ENCODE data around the gene ADRB2. TPM values are rescaled to one million over a fixed set of nuclear protein-coding genes. Genes with fewer than 3 reads are reported as not detected.

The ADRB2 gene
- total and polyA plus RNA-seq, 12 donors: 1.8 to 7.8 (median 4.4) TPM

DNA sequence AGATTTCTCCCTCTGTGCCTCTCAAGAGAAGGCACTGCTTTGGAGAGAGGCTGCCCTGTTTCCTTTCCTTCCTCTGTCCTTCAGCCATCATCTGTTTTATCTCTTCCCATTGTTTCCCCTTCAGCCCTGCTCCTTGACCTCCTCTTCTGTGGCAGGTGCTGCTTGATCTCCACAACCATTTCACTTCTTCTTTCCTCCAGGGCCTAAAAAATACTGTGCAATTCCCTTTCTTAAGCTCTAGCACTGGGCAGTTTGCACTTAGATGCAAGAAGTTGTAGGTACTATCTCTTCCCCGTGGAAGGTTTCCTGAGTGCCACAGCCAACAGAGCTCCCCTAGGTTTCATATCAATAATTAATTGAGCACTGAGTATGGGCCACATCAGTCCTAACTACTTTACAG, 8.8 kb upstream of the ADRB2 start:
- no peaks in the 10 kb centered on the region for H3K27me3 ChIP-seq
- no peak for DNase-seq
- 79 to 87% methylated on average over 1 of the region's 1 CpG for WGBS, 2 donors
- no peaks in the 10 kb centered on the region for H3K36me3 ChIP-seq
- TF ChIP-seq, protein P1, sequence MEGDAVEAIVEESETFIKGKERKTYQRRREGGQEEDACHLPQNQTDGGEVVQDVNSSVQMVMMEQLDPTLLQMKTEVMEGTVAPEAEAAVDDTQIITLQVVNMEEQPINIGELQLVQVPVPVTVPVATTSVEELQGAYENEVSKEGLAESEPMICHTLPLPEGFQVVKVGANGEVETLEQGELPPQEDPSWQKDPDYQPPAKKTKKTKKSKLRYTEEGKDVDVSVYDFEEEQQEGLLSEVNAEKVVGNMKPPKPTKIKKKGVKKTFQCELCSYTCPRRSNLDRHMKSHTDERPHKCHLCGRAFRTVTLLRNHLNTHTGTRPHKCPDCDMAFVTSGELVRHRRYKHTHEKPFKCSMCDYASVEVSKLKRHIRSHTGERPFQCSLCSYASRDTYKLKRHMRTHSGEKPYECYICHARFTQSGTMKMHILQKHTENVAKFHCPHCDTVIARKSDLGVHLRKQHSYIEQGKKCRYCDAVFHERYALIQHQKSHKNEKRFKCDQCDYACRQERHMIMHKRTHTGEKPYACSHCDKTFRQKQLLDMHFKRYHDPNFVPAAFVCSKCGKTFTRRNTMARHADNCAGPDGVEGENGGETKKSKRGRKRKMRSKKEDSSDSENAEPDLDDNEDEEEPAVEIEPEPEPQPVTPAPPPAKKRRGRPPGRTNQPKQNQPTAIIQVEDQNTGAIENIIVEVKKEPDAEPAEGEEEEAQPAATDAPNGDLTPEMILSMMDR (IDR thresholded peaks at IDR 0.05): no peak
- peaks cover 0 to 15% (median 3%) of the 10 kb centered on the region in 9 donors for H3K4me1 ChIP-seq
- no peaks in the 10 kb centered on the region for H3K9me3 ChIP-seq
- no peak overlapping the region for H3K27ac ChIP-seq
- no peak overlapping the region for H3K4me3 ChIP-seq
- intact Hi-C loops (cut with DNase I): loop anchor here in 2 of 10 donors (5.0 to 10.0 kb wide), 3 partner anchors 65 to 297 kb away; no protein-coding TSS in a partner anchor
- ATAC-seq: no peak

DNA sequence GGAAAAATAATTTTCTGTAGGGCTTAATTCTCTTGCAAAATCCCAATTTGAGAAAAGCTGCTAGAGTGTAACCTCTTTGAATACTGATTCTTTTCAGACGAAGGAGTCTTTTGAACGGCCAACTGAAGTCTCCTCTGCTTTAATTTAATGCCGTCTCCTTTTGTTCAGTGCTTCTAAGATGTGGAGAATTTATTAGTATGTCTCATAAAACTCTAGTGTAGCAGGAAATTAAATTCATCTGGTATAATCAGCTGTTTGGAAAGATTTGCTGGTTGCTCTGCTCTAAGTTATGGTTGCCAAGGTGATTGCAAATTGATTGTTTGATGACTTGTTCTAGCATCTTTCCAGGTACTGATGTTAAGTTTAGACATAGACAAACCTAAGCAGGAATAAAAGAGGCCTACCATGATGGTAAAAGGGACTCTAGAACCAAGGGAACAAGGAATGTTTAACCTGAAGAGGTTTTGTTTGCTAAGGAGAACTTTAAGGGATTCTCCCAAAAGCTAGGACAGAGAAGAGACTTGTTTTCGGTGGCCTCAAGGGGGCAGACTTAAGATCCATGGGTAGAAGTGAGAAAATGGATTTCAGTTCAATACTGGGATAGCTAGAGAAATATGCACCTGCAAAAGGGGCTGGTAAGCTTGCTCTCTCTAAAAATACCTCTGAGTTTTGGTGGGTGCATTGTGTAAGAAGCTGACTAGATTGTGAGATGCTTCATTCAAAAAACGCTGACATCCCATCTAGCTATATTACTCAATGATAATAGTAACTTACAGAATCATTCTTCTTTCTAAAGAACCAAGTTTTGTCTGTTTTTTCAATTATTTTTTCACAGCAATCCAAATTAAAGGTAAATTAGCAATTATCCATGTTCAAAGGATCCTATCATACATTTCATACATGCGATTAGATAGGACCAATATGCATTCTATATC, 5.7 kb upstream of the ADRB2 start:
- no peaks in the 10 kb centered on the region for H3K27me3 ChIP-seq
- 71 to 72% methylated on average over 6 of the region's 6 CpGs for WGBS, 2 donors
- no peak overlapping the region for H3K27ac ChIP-seq
- intact Hi-C loops (cut with DNase I): loop anchor here in 6 of 10 donors (2.0 to 10.0 kb wide), 9 partner anchors 54 to 294 kb away; no protein-coding TSS in a partner anchor
- H3K36me3 ChIP-seq: no peaks in the 10 kb centered on the region
- H3K4me1 ChIP-seq: peaks cover 0 to 44% (median 10%) of the 10 kb centered on the region in 9 donors
- DNase-seq (no peak), ATAC-seq (peak in 1 of 8 donors; percentile 59)
- H3K9me3 ChIP-seq: no peaks in the 10 kb centered on the region
- no peak overlapping the region for H3K4me3 ChIP-seq
- TF ChIP-seq, protein P1 (IDR thresholded peaks at IDR 0.05): peak in 8 of 9 donors; percentile 40 to 77 (median 66)

DNA sequence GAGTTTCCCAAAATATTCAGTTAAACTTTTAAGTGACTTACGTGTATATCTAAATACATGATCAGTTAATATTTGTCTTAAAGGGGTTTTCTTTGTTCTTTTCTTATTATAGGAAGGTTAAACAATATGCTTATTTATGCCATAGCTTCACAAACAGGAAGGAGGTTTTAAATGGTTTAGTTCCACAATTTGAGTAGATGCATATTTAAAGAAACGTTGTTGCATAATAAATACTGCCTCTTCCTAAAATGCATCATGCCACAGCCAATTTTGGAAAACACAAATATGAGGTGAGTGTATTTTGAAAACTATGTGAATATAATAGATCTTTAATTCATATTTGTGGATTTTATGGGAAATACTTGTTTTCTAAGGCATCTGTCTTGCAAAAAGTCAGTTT, 2.5 kb upstream of the ADRB2 start:
- ATAC-seq (no peak), DNase-seq (no peak)
- intact Hi-C loops (cut with DNase I): loop anchor here in 6 of 10 donors (5.0 to 10.0 kb wide), 8 partner anchors 51 to 291 kb away; no protein-coding TSS in a partner anchor
- whole genome bisulfite sequencing, 2 donors: 83 to 90% methylated on average over 2 of the region's 2 CpGs
- no peak overlapping the region for H3K27ac ChIP-seq
- H3K9me3 ChIP-seq: no peaks in the 10 kb centered on the region
- peaks cover 0 to 59% (median 15%) of the 10 kb centered on the region in 9 donors for H3K4me1 ChIP-seq
- no peak overlapping the region for H3K4me3 ChIP-seq
- H3K36me3 ChIP-seq: no peaks in the 10 kb centered on the region
- TF ChIP-seq, protein P1 (IDR thresholded peaks at IDR 0.05): no peak
- no peaks in the 10 kb centered on the region for H3K27me3 ChIP-seq

DNA sequence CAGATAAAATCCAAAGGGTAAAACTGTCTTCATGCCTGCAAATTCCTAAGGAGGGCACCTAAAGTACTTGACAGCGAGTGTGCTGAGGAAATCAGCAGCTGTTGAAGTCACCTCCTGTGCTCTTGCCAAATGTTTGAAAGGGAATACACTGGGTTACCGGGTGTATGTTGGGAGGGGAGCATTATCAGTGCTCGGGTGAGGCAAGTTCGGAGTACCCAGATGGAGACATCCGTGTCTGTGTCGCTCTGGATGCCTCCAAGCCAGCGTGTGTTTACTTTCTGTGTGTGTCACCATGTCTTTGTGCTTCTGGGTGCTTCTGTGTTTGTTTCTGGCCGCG, 727 bp upstream of the ADRB2 start:
- ATAC-seq: peak; percentile 8 to 46 (median 33)
- Histone ChIP-seq H3K4me1 (peaks cover 0 to 77% (median 29%) of the 10 kb centered on the region in 9 donors), H3K36me3 (no peaks in the 10 kb centered on the region), H3K27me3 (no peaks in the 10 kb centered on the region), H3K9me3 (no peaks in the 10 kb centered on the region), H3K27ac (peak overlapping the region; percentile 77 to 97 (median 94)), H3K4me3 (peak overlapping the region; percentile 47 to 76 (median 68))
- intact Hi-C loops (cut with DNase I): loop anchor here in 8 of 10 donors (5.0 to 10.0 kb wide), 13 partner anchors 37 to 289 kb away; no protein-coding TSS in a partner anchor
- 0 to 1% methylated on average over 9 of the region's 9 CpGs for WGBS, 2 donors
- peak in 1 of 2 donors; percentile 41 for DNase-seq
- TF ChIP-seq, protein P1 (IDR thresholded peaks at IDR 0.05): no peak
